Breast epithelium (tissue), 3 donors: Measurements from ENCODE around the gene CNIH4.

Experiments
- POLR2A ChIP-seq: fragments of 450-650 bp; IDR thresholded peaks from one replicate; pipeline ENCODE4 v1.6.1; 2016; ENCODE audit warnings: antibody characterized with exemption, mild to moderate bottlenecking, moderate library complexity
- POLR2AphosphoS5 ChIP-seq, 3 donors: sonication (generic); formaldehyde crosslinking; IDR thresholded peaks; one replicate each; pipeline ENCODE4 v1.6.1; 2017; ENCODE audit warnings: antibody characterized with exemption in 3 of 3
- TF ChIP-seq, protein P1 (sequence below), 3 donors: fragments of 450-650 bp; IDR thresholded peaks; one replicate each; pipeline ENCODE4 v1.5.1; 2016 to 2017; ENCODE audit warnings: antibody characterized with exemption in 3 of 3, mild to moderate bottlenecking in 3 of 3, moderate library complexity in 3 of 3

DNA sequence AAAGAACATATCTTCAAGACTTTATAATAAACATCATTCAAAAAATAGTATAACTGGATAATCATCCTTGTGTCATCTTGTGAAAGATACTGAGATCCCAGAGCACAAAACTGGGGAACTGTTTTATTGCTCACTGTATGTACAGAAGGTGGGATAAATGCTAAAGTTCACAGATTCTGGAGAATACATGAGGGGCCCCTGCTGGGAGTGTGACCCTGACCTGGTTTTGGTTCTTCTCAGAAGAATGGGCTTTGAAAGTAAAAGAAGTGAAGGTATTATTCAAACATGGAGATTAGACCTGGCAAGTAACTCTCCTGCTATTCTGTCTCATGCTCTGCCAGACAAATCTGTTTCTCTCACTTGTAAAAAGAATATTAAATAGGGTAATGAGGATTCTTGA lies 63.4 kb downstream of the CNIH4 start:
- TF ChIP-seq, protein P1, sequence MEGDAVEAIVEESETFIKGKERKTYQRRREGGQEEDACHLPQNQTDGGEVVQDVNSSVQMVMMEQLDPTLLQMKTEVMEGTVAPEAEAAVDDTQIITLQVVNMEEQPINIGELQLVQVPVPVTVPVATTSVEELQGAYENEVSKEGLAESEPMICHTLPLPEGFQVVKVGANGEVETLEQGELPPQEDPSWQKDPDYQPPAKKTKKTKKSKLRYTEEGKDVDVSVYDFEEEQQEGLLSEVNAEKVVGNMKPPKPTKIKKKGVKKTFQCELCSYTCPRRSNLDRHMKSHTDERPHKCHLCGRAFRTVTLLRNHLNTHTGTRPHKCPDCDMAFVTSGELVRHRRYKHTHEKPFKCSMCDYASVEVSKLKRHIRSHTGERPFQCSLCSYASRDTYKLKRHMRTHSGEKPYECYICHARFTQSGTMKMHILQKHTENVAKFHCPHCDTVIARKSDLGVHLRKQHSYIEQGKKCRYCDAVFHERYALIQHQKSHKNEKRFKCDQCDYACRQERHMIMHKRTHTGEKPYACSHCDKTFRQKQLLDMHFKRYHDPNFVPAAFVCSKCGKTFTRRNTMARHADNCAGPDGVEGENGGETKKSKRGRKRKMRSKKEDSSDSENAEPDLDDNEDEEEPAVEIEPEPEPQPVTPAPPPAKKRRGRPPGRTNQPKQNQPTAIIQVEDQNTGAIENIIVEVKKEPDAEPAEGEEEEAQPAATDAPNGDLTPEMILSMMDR (IDR thresholded peaks at IDR 0.05): no peak
- TF ChIP-seq POLR2A (no peak), POLR2AphosphoS5 (IDR thresholded peaks at IDR 0.05) (no peak)
